Adrenal gland (tissue), 5 donors: ENCODE data around the gene TLE3.

Source experiments
- CTCF ChIP-seq, 6 experiments: fragments of 450-650 bp in 4 of 6; fragments of 200-600 bp in 2 of 6; sonication (generic) in 1 of 6; IDR thresholded peaks; 1 replicate in 5 of 6; 2 replicates in 1 of 6; pipeline versions ENCODE4 v1.5.1 to v1.8.0; 2016 to 2021; ENCODE audit warnings: antibody characterized with exemption in 6 of 6, mild to moderate bottlenecking in 2 of 6, moderate library complexity in 1 of 6
- POLR2A ChIP-seq, 2 donors: fragments of 450-650 bp; IDR thresholded peaks; one replicate each; pipeline ENCODE4 v1.6.1; 2017; ENCODE audit warnings: antibody characterized with exemption in 2 of 2, mild to moderate bottlenecking in 2 of 2, moderate library complexity in 1 of 2
- donor health status: DM: no; HTN: no; CAD: no.

- TF ChIP-seq CTCF (IDR thresholded peaks at IDR 0.05) (no peak), POLR2A (IDR thresholded peaks at IDR 0.05) (no peak)
Observed at GRCh38 chr15:70095408-70096214, 2.1 kb downstream of the TLE3 start.
